Measurements from ENCODE around the gene USP7. TPM values are rescaled to one million over a fixed set of nuclear protein-coding genes. Genes with fewer than 3 reads are reported as not detected.

USP7 gene
- total RNA-seq, 1 donor from 2014 or later = 41.3 TPM

DNA sequence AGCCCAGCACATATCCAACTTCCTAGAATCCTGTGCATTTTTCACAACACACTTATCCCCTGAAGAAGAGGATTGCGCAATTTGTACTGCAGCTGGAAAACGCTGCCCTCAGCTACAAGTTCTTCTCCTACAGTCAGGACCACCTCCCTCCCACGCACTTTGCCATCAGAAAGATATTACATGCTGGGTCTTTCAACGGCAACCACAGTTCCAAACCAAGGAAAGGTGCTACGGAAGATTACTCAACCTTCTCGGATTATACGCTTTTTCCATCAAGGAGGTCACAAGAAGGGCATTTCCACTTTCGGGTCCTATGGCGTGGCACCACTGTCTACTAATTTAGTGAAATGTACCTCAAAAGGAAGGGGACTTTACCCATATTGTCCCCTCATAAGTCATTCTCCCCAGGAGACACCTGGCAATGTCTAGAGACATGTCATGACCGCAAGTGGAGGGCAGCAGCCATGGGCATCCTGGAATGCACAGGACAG lies 35.2 kb downstream of the USP7 start:
- no peak for TF ChIP-seq CTCF (IDR thresholded peaks at IDR 0.05; ENCODE audit: insufficient read depth, low read length, severe bottlenecking)
- FAIRE-seq (no peak), DNase-seq (ENCODE audit: low read depth) (no peak)
- peaks cover 19% of the 10 kb centered on the region for H3K36me3 ChIP-seq (ENCODE audit: control insufficient read depth, insufficient read depth, low read length)
- H3K27me3 ChIP-seq (ENCODE audit: control insufficient read depth, insufficient read depth, low read length) = no peaks in the 10 kb centered on the region
- no peak overlapping the region for H3K4me3 ChIP-seq (ENCODE audit: low read depth, low read length)

GRCh38 chr16:8926827-8927226 lies 36.9 kb downstream of the USP7 start:
- Histone ChIP-seq H3K36me3 (ENCODE audit: control insufficient read depth, insufficient read depth, low read length) (peaks cover 26% of the 10 kb centered on the region), H3K27me3 (ENCODE audit: control insufficient read depth, insufficient read depth, low read length) (no peaks in the 10 kb centered on the region), H3K4me3 (ENCODE audit: low read depth, low read length) (no peak overlapping the region)
- TF ChIP-seq CTCF (IDR thresholded peaks at IDR 0.05; ENCODE audit: insufficient read depth, low read length, severe bottlenecking) = no peak
- DNase-seq (ENCODE audit: low read depth) (no peak), FAIRE-seq (no peak)

- FAIRE-seq (no peak), DNase-seq (ENCODE audit: low read depth) (no peak)
- H3K4me3 ChIP-seq (ENCODE audit: low read depth, low read length) = no peak overlapping the region
- H3K27me3 ChIP-seq (ENCODE audit: control insufficient read depth, insufficient read depth, low read length) = no peaks in the 10 kb centered on the region
- H3K36me3 ChIP-seq (ENCODE audit: control insufficient read depth, insufficient read depth, low read length) = peaks cover 32% of the 10 kb centered on the region
- TF ChIP-seq CTCF (IDR thresholded peaks at IDR 0.05; ENCODE audit: insufficient read depth, low read length, severe bottlenecking) = no peak
Measured at GRCh38 chr16:8925455-8925854, 38.3 kb downstream of the USP7 start.

DNA sequence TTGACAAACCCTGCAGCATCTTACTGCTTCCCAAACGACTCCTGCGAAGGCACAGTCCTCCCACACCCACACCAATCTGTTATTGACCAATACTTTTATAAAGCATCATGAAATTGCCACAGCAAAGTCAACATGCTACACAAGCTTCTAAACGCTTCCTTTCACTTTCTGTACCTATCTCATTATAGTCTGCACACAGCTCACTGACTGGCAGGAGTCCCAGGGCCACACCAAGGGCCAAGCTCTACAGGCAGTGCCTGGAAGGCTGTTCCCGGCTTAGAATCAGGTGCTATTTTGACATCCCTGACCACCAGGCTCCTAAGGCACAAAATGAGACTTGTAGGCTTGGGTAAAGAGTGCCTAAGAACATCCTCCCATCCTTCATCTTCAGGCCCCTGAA lies 39.5 kb downstream of the USP7 start:
- H3K36me3 ChIP-seq (ENCODE audit: control insufficient read depth, insufficient read depth, low read length) = peaks cover 28% of the 10 kb centered on the region

DNA sequence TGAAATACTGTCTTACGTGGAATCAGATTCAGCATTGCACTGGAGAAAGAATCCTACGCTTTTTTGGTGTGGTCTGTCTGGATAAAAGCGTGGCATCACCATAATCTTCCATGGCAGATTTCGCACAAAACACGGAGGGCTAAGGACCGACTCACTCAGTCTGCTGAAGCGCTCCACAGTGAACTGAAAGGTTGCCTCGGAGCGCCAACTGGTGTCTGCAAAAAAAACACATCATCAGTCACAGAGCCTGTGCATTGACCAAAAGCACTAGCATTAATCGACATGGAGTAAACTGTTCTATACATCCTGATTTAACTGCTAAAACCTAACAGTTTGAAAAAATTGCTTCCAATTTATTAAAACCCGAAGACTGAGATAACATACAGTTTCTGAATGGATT lies 40.5 kb downstream of the USP7 start:
- FAIRE-seq (peak; percentile 50), DNase-seq (ENCODE audit: low read depth) (no peak)
- Histone ChIP-seq H3K4me3 (ENCODE audit: low read depth, low read length) (no peak overlapping the region), H3K36me3 (ENCODE audit: control insufficient read depth, insufficient read depth, low read length) (peaks cover 24% of the 10 kb centered on the region), H3K27me3 (ENCODE audit: control insufficient read depth, insufficient read depth, low read length) (no peaks in the 10 kb centered on the region)
- no peak for TF ChIP-seq CTCF (IDR thresholded peaks at IDR 0.05; ENCODE audit: insufficient read depth, low read length, severe bottlenecking)

More for the DNA sequence above, 39.5 kb downstream of the USP7 start:
- Histone ChIP-seq H3K4me3 (ENCODE audit: low read depth, low read length) (no peak overlapping the region), H3K27me3 (ENCODE audit: control insufficient read depth, insufficient read depth, low read length) (no peaks in the 10 kb centered on the region)
- DNase-seq (ENCODE audit: low read depth) = no peak
- no peak for TF ChIP-seq CTCF (IDR thresholded peaks at IDR 0.05; ENCODE audit: insufficient read depth, low read length, severe bottlenecking)
- no peak for FAIRE-seq

DNA sequence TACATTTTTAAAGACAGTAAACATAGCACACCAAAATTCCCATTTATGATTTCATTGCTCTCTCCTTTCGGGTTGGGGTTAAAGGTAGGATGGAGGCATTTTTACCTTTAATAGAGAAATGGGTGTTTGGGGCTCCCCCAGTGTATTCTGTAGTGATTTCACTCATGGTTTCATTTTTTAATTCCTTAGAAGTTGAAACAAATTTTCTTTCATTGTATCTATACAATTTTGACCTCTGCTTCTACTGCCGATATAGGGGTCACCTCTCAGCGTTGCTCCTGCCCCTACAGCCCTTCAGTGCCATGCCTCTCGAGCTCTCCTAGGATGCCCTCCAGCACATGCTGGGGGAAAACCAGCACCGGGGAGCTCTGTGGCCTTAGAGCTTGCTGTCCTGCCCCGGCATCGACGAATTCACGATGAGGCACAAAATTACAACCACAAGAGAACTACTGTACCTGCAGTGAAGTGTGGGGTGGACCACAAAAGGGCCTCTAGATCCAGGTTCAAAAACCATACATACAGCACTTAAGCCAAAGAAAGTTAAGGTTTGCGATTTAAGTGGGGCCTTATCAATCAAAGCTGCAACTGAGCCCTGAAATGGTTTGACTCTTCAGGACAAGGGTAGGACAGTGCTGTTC lies 42.2 kb downstream of the USP7 start:
- no peak for FAIRE-seq

More for the DNA sequence above, 42.2 kb downstream of the USP7 start:
- TF ChIP-seq CTCF (IDR thresholded peaks at IDR 0.05; ENCODE audit: insufficient read depth, low read length, severe bottlenecking) = no peak
- DNase-seq (ENCODE audit: low read depth) = no peak
- Histone ChIP-seq H3K36me3 (ENCODE audit: control insufficient read depth, insufficient read depth, low read length) (peaks cover 22% of the 10 kb centered on the region), H3K4me3 (ENCODE audit: low read depth, low read length) (no peak overlapping the region), H3K27me3 (ENCODE audit: control insufficient read depth, insufficient read depth, low read length) (no peaks in the 10 kb centered on the region)
